ENCODE results near the gene SLC22A15.
"Not testable (repeated sequence)": the region's sequence is repeated elsewhere in the genome, so short reads cannot be mapped to it uniquely, and the experiment has no call there.

Gene SLC22A15

DNA sequence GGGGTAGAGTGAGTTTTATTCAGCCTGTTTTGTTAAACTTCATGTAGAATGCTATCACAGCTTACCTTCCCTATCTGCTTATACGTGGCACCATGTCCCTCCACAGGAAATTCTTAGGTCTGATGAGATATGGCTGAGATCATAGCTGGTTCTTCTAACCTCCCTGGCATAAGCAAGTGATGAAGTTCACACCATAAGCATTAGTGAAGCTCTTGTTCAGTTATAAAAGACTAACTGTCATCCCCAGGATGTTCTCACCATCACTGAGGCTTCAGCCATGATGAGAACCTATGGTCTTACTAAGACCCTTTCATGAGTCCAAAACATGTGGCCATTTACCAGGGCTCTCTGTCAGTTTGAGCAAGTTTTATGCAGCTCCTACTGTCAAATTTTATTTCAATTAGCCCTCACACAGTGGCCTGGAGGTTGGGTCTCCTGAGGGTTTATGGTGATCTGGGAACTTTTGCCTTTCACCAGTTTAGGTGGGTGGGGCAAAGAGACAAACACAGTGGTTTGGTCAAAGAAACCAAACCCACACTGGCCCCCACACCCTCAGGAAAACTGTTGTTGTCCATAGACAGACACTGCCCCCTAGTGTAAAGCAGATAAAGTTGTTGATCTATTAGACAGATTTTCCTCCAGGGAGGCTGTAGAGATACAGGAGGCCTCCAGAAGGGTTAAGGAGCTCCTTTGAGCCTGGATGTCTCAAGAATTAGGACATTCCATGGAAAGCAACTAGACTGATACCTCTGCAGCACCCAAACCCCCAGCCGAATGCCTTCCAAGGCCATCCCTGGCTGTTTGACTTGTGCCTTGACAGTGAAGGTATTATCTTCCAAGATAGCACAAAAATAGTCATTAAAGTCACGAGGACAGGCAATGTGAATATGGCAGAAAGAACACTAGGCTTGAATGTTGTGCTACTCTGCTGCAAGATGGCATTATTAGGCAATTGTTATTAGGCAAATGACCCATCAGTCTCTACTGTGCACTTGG, 5.0 kb downstream of the SLC22A15 start:
- no peak for DNase-seq (ENCODE audit: low read depth)

DNA sequence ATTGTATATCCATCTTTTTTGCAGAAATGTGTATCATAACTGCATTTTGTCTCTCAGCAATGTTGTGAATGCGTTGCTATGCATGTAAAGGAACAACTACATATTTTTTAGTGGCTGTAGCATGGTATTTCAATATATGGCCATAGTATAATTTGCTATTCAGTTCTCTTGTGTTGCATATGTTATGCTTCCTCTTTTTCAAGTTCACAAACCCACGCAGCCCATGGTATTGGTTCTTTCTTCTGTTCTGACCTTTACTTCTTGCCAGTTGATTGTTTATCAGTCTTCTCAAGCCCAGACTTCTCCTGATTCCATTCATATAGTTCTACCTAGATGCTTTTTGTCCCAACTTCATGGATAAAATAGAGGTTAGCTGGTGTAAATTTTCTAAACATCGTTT, 6.1 kb downstream of the SLC22A15 start:
- no peak for DNase-seq (ENCODE audit: low read depth)

DNA sequence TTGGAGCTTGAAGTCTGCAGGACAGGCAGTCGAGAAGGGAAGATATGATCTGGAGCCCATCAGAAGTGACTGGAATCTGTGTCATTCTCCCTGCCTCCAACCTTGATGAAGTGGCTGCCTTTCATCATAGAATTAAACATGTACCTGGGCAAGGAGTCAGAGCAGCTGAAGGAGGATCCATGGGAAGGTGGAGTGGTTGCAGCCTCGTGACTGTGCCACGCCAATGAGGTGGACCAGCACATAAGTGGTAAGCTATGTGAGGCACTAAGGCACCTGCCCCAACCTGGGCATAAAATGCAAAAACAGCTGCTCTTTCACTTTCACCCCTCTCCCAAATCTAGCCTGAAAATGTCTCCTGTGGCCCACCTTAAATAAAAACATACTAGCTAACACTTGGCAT, 7.3 kb downstream of the SLC22A15 start:
- no peak for DNase-seq (ENCODE audit: low read depth)

DNA sequence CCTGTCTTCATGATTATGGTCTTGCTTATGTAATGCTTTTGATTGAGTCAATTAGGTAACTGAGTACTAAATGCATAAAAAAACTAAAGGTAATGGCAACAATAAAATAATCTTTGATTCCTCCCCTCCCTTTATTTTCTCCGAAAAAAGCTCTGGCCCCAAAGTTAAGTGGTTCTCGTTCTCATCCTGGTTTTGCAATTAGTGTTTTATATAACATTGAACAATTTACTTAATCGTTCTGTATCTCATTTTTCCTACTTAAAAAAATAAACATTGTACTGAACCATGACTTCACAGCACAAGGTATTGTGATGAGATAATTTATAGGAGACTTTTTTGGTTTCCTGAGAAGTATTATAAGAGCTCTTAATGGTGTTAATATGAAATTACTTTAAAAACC, 11.3 kb downstream of the SLC22A15 start:
- no peak for DNase-seq (ENCODE audit: low read depth)

DNA sequence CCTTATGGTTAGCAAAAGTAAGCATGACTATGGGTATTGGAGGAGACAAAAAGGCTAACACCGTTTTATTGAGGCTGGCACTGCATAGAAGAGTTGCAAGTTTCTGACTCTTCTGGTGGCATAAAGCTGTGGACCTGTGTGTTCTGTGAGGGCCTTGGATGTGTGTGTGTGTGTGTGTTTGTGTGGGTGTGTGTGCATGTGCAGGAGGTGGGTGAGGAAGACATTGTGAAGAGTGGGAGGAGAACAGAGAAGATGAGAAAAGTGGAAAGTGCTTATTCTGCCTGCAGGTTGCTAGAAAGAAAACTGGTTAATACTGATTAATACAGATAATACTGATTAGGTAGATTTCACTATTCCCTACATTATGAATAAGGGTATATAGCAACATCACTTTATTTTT, 12.6 kb downstream of the SLC22A15 start:
- DNase-seq (ENCODE audit: low read depth) = no peak

DNA sequence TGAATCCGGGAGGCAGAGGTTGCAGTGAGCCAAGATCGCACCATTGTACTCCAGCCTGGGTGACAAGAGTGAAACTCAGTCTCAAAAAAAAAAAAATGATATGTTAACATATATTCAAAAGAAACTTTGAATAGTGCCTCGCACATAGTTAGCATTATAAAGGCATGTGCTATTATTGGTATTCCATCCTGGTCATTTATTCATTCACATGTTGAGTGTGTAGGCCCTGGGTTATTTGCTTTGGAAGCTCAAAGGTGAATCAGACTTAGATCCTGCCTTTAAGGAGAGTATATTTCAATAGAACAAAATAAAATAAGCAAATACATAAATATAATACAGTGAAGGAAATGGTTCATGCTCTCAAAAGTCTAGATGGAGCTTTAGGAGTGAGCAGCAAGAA, 13.4 kb downstream of the SLC22A15 start:
- DNase-seq (ENCODE audit: low read depth) = no peak

DNA sequence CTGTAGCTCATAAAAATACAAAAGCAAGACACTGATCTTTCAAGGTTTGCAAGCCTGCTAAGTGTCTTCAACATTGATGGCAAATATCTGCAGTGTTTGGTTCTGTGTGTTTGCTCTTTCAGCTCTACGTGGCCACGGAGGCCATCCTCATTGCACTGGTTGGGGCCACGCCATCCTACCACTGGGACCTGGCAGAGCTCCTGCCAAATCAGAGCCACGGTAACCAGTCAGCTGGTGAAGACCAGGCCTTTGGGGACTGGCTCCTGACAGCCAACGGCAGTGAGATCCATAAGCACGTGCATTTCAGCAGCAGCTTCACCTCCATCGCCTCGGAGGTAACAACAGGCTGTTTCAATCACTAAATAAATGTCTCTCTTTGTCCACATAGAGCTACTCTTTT, 15.6 kb downstream of the SLC22A15 start:
- DNase-seq (ENCODE audit: low read depth) = no peak

DNA sequence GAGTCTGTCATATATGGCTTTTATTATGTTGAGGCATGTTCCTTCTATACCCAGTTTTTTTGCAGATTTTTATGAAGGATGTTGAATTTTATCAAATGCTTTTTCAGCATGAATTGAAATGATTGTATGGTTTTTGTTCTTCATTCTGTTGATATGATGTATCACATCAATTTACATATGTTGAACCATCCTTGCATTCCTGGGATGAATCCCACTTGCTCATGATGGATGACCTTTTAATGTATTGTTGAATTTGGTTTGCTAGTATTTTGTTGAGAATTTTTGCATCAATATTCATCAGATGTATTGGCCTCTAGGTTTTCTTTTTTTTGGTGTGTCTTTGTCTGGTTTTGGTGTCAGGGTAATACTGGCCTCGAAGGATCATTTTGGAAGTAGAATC, 21.6 kb downstream of the SLC22A15 start:
- DNase-seq (ENCODE audit: low read depth) = not testable (repeated sequence)

DNA sequence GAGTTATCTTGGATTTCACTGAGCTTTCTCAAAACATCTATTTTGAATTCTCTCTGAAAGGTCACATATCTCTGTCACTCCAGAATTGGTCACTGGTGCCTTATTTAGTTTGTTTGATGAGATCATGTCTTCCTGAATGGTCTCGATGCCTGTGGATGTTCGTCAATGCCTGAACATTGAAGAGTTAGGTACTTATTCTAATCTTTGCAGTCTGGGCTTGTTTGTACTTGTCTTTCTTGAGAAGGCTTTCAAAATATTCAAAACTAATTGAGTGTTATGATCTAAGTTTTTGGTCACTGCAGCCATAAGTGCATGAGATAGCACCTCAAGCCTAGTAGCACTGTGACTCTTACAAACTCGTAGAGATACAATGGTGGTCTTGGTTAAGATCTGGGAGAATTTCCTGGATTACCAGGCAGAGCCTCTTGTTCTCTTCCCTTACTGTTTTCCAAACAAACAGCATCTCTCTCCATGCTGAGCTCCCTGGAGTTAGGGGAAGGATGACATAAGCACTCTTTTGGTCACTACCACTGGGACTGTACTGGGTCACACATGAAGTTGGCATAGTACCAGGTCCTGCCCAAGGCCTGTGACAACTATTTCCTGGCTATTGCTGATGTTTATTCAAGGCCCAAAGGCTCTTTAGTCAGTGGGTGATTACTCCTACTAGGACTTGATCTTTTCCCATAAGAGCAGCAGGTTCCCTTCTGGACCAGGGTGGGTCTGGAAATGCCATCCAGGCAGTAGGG, 25.6 kb downstream of the SLC22A15 start:
- no peak for DNase-seq (ENCODE audit: low read depth)

DNA sequence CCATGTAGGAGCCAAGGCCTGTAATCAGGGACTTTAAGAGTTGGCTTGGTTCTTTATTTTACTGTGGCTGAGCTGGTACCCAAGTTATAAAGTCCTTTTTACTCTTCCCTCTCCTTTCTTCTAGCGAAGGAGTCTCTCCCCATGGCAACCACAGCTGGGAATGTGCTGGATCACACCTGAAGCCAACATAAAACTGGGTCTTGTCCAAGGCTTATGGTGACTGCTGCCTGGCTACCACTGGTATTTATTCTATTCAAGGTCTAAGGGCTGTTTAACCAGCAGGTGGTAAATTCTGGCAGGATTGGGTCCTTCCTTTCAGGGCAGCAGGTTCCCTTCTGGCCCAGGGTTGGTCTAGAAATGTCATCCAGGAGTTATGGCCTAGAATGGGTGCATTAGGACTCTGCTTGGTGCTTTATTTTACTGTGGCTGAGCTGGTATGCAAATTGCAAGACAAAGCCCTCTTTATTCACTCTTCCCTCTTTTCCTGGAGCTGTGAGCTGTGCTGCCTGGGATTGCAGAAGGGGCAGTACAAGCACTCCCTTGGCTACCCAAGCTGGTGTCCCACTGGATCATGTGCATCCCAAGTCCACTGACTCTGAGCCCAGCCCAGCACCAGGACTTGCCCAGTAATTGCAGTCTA, 26.6 kb downstream of the SLC22A15 start:
- no peak for DNase-seq (ENCODE audit: low read depth)

DNA sequence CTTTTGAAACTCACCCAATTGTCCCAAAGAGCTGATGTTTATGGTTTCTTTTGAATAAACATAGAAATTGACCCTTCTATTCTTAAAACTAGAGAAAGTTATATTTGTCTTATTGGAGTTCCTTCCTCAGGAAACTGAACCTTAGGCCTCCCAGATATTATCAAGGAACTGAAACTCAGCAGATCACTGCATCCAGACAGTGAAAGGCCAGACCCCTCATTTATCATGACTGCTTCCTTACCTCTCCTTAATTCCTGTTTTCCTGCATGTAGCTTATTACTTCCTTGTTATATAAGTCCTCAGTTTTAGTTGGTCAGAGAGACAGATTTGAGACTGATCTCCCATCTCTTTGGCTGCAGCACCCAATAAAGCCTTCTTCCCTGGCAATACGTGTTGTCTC, 27.5 kb downstream of the SLC22A15 start:
- no peak for DNase-seq (ENCODE audit: low read depth)

DNA sequence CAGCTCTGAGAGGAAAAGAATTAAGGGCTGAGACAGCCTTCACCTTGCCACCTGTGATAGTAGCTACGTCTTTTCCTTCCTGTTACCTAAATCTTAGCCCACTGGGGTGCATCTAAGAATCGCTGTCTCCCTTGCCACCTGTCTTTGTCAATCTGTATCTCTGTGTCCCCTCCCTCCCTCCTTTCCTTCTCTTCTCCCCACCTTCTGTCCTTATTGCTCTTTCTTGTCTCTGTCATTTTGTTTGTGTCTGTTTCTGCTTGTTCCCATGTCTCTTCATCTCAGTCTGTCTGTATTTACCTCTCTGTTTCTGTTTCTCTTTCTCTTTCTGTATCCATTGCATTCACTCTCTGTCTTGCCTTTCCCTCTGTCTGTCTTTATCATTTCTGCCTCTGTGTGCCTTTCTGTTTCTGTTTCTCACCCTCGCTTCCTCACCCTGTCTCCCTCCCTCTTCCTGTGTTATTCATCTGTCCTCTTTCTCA, 30.2 kb downstream of the SLC22A15 start:
- no peak for DNase-seq (ENCODE audit: low read depth)

DNA sequence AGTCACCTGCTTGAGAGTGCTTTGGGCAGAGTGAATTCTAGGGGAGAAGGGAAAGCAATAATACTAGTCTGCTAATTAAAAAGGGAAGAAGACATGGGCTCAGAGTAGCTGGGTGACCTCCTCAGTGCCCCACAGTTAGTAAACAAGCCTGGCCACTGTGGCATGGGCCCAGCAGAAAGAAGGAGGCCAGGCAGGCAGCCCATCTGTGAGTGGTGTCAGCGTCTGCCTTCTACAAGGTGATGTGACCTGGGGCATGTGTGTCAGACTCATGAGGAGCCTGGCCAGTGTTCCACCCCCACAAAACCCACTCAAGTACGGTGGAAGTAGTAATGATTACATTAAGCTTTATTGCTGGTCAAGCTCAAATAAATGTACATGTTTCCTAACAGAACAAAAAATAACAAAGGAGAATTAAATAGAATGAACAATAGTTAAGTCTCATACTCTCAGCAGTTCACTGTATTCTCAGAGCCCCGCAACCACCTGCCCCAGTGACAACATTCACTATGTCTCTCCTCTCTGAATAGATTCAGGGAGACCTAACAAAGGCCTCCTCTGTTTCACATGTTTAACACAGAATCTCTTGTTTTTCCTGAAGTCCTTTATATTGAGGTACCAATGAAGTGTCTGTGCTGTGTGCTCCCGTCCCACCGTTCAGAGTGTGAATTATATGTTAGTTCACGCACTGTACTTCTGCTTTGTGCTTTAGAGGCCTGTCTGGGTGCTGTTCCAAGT, 32.5 kb downstream of the SLC22A15 start:
- no peak for DNase-seq (ENCODE audit: low read depth)

DNA sequence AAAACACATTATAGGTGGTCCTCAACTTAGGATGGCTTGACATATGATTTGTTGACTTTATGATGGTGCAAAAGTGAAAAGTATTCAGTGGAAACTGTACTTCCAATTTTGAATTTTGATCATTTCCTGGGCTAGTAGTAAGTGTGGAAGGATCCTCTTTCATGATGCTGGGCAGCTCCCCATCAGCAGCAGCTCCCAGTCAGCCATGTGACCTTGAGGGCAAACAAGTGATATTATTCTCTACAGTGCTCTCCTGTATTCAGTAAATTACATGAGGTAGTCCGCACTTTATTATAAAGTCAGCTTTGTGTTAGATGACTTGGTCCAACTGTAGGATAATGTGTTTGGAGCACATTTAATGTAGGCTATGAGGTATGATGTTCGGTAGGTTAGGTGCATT, 36.4 kb downstream of the SLC22A15 start:
- no peak for DNase-seq (ENCODE audit: low read depth)

DNA sequence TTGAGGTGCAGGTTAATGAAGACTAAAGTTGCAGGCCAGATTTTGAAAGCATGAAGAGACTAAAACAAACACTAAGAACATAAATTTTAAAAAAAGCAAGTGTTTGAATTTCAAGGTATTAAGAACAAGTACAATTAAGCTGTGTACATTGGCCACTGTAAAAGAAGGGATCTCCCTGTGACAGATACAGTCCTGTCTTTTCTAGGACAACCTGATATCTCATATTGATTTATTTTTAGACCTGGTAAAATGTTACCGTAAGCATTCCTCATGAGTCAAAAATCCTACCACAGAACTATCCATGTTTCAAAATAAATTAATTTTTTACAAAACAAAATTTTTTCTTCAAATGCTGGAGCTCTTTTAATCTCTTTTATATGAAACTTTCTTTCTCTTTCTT, 39.4 kb downstream of the SLC22A15 start:
- DNase-seq (ENCODE audit: low read depth) = no peak

DNA sequence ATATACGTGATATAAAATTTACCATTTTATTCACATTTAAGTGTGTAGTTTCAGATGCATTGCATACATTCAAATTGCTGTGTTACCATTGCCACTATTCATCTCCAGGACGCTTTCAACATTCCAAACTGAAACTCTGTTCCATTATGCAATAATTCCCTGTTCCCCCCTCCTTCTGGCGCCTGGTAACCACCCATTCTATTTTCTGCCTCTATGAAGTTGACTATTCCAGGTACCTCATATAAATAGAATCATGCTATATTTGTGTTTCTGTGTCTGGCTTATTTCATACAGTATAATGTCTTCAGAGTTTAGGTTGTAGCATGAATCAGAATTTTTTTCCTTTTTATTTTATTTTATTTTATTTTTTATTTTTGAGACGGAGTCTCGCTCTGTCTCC, 41.7 kb downstream of the SLC22A15 start:
- DNase-seq (ENCODE audit: low read depth) = no peak

DNA sequence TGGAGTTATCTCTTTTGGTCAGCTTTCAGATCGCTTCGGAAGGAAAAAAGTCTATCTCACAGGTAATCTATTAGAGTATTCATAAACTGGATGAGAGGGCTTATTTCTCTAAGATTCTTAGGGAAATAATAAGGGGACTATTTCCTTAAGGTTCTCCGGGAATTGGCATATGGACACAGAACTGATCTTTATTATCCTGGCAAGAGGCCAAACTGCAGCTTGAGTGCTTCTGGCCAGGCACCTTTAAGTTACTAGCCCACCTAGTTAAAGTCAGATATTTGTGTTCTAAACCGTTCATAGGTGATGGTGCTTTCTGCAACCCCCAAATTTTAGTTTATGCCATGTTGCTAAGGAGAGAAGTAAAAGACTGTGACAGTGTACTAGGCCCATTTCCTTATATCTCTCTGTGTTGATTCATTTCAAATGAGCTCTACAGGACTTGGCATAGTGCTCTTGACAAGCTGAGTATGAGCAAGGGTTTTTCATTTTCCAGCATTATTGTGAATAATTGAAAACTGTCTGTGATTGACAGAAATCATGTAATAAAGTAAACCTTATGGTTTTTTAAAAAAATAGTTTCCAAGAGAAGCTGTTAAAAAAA, 43.4 kb downstream of the SLC22A15 start:
- no peak for DNase-seq (ENCODE audit: low read depth)

DNA sequence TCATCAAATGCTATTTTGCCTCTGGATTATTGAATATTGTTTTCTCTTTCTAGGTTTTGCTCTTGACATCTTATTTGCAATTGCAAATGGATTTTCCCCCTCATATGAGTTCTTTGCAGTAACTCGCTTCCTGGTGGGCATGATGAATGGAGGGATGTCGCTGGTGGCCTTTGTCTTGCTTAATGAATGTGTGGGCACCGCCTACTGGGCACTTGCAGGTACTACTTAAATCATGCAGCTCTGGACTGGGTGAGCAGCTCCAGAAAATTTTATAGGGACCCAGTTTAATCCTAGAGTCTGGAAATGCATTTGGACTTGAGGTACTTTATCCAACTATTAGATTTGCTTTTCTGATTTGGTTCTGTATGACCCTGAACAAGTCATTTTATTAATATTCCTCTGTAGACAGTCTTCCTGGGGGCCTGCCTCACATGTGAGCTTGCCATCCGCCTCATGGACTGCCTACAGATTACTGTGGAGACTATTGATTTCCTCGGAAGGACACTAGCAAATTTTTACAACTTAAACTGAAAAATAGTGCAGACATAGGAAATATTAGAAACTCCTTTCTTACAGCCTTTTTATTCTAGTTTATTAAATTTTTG, 44.5 kb downstream of the SLC22A15 start:
- no peak for DNase-seq (ENCODE audit: low read depth)

DNA sequence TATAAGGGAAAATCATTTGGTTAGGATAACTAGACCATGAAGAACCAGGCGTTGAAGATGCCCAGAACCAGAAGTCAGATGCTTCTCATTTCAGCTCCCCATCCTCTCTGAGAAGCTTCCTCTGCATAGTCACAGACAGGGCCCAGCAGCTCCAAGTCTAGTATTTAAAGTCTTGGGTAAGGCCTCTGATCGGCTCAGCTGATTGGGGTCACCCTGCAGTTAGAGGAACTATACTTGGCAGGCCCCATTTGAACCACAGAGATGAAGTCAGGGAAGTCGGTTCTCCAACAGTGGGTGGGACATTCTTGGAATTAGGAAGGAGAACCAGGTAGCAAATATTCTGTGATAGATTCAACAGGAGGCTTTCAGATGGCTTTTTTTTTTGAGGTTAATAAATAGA, 48.3 kb downstream of the SLC22A15 start:
- no peak for DNase-seq (ENCODE audit: low read depth)

DNA sequence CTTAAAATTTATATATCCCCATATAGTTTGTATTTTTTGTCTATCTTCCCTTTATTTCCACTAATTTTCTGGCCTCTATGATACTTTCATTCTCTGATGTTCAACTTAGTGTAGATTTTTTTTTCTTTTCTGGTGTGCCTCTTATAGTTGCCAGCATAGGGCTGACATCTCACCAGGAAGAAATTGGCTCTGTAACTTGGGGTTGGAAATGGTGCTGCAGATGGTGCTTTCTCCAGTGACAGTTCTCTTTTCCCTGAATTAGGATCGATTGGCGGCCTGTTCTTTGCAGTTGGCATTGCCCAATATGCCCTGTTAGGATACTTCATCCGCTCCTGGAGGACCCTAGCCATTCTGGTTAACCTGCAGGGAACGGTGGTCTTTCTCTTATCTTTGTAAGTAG, 50.3 kb downstream of the SLC22A15 start:
- no peak for DNase-seq (ENCODE audit: low read depth)

DNA sequence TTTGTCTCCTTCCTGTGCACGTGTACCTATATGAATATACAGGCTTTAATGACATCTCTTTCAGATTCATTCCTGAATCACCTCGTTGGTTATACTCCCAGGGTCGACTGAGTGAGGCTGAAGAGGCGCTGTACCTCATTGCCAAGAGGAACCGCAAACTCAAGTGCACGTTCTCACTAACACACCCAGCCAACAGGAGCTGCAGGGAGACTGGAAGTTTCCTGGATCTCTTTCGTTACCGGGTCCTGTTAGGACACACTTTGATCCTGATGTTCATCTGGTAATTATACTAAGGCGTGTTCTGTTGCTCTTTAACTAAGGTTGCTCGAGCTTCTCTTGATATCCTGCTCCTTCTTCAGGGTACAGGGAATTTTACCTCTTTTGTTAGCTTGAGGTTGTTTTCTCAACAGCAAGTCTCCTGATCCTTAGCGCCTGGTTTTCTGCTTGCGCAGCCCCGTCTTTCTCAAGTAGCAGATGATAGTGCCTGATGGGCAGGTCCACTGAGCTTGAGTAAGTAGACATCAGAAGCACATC, 55.1 kb downstream of the SLC22A15 start:
- DNase-seq (ENCODE audit: low read depth) = no peak
